ENCODE results near the gene SH3RF3.

- TF ChIP-seq POLR2A (IDR thresholded peaks at IDR 0.05): no peak
- TF ChIP-seq, protein P1, sequence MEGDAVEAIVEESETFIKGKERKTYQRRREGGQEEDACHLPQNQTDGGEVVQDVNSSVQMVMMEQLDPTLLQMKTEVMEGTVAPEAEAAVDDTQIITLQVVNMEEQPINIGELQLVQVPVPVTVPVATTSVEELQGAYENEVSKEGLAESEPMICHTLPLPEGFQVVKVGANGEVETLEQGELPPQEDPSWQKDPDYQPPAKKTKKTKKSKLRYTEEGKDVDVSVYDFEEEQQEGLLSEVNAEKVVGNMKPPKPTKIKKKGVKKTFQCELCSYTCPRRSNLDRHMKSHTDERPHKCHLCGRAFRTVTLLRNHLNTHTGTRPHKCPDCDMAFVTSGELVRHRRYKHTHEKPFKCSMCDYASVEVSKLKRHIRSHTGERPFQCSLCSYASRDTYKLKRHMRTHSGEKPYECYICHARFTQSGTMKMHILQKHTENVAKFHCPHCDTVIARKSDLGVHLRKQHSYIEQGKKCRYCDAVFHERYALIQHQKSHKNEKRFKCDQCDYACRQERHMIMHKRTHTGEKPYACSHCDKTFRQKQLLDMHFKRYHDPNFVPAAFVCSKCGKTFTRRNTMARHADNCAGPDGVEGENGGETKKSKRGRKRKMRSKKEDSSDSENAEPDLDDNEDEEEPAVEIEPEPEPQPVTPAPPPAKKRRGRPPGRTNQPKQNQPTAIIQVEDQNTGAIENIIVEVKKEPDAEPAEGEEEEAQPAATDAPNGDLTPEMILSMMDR (IDR thresholded peaks at IDR 0.05 in 4 of 5, conservative IDR thresholded peaks at IDR 0.05 in 1 of 5): no peak
Measured at GRCh38 chr2:109123586-109124201, 5.3 kb upstream of the SH3RF3 start.
